Neural progenitor cell (in vitro differentiated cells): ENCODE data around the gene TCTN1. TPM values are rescaled to one million over a fixed set of nuclear protein-coding genes. Genes with fewer than 3 reads are reported as not detected.
"Not testable (repeated sequence)": the region's sequence is repeated elsewhere in the genome, so short reads cannot be mapped to it uniquely, and the experiment has no call there.

Experiments
- DNase-seq: peaks from one replicate; pipeline ENCODE4 v3.0.0-alpha.2; 2016; ENCODE audit warnings: low spot score
- H2AFZ ChIP-seq: fragments of 200-600 bp; sonication (generic); replicated peaks from 2 replicates; pipeline ENCODE4 v1.6.1; 2016; ENCODE audit warnings: antibody characterized with exemption
- H3F3A ChIP-seq: fragments of 200-600 bp; sonication (generic); 2 replicates; pipeline ENCODE4 v1.6.1; 2016; ENCODE audit warnings: antibody characterized with exemption, low read depth
- H3K27ac ChIP-seq: fragments of 200-600 bp; sonication (generic); 2 replicates; pipeline ENCODE4 v1.5.1; 2016; ENCODE audit warnings: mild to moderate bottlenecking
- H3K27me3 ChIP-seq: fragments of 200-600 bp; sonication (generic); 2 replicates; pipeline ENCODE4 v1.6.1; 2016; ENCODE audit warnings: mild to moderate bottlenecking, moderate library complexity
- H3K36me3 ChIP-seq: fragments of 200-600 bp; sonication (generic); 2 replicates; pipeline ENCODE4 v1.5.1; 2016
- H3K4me1 ChIP-seq: fragments of 200-600 bp; sonication (generic); 2 replicates; pipeline ENCODE4 v1.6.1; 2016; ENCODE audit warnings: mixed run types
- H3K4me2 ChIP-seq: fragments of 200-600 bp; sonication (generic); 2 replicates; pipeline ENCODE4 v1.6.1; 2016
- H3K4me3 ChIP-seq: fragments of 200-600 bp; sonication (generic); 2 replicates; pipeline ENCODE4 v1.5.1; 2016
- H3K79me2 ChIP-seq: fragments of 200-600 bp; sonication (generic); 2 replicates; pipeline ENCODE4 v1.6.1; 2016; ENCODE audit warnings: low read depth
- H3K9ac ChIP-seq: fragments of 200-600 bp; sonication (generic); 2 replicates; pipeline ENCODE4 v1.6.1; 2016
- H3K9me3 ChIP-seq: fragments of 200-600 bp; sonication (generic); 2 replicates; pipeline ENCODE4 v1.5.1; 2016; ENCODE audit warnings: low read depth
- H4K20me1 ChIP-seq: fragments of 200-600 bp; sonication (generic); 2 replicates; pipeline ENCODE4 v1.6.1; 2016; ENCODE audit warnings: low read depth
- H3K27ac Mint-ChIP-seq: 3 replicates; pipeline ENCODE4 v1.8.0; 2021; ENCODE audit warnings: mixed read lengths
- H3K27me3 Mint-ChIP-seq: 2 replicates; pipeline ENCODE4 v1.8.0; 2022; ENCODE audit warnings: low read depth, mild to moderate bottlenecking, inconsistent platforms, moderate library complexity, mixed read lengths; ENCODE audit not compliant: insufficient read depth
- H3K36me3 Mint-ChIP-seq: 3 replicates; pipeline ENCODE4 v1.8.0; 2021; ENCODE audit warnings: mixed read lengths
- H3K4me1 Mint-ChIP-seq: 3 replicates; pipeline ENCODE4 v1.8.0; 2021; ENCODE audit warnings: mixed read lengths
- H3K4me3 Mint-ChIP-seq: 3 replicates; pipeline ENCODE4 v1.8.0; 2021; ENCODE audit warnings: mild to moderate bottlenecking, moderate library complexity, mixed read lengths
- H3K9me3 Mint-ChIP-seq: 3 replicates; pipeline ENCODE4 v1.8.0; 2020; ENCODE audit warnings: mixed read lengths
- EZH2 ChIP-seq: fragments of 200-600 bp; sonication (generic); IDR thresholded peaks from 2 replicates; pipeline ENCODE4 v1.6.1; 2017; ENCODE audit warnings: antibody characterized with exemption, mild to moderate bottlenecking, moderate library complexity
- EZH2phosphoT487 ChIP-seq: fragments of 200-600 bp; sonication (generic); IDR thresholded peaks from 2 replicates; pipeline ENCODE4 v1.6.1; 2017; ENCODE audit warnings: antibody characterized with exemption
- total RNA-seq: library from RNA; depleted of rRNA; stranded (reverse); fragments of >200 nt; gene quantifications from 2 replicates; pipeline ENCODE4 v1.2.3, GENCODE V29; 2015; ENCODE audit warnings: low replicate concordance
- TF ChIP-seq, protein P1 (sequence below): fragments of 200-600 bp; sonication (generic); IDR thresholded peaks from 2 replicates; pipeline ENCODE4 v1.5.1; 2017; ENCODE audit warnings: antibody characterized with exemption, mild to moderate bottlenecking

Gene TCTN1
- total RNA-seq, 1 donor from 2014 or later = 42.7 TPM

- Histone ChIP-seq H3K79me2 (no peaks in the 10 kb centered on the region), H3K4me3 (no peak overlapping the region), H3F3A (no peaks in the 10 kb centered on the region), H3K4me1 (no peaks in the 10 kb centered on the region), H2AFZ (no peak overlapping the region), H3K27ac (no peak overlapping the region), H4K20me1 (no peaks in the 10 kb centered on the region), H3K4me2 (no peak overlapping the region), H3K9me3 (no peaks in the 10 kb centered on the region), H3K27me3 (no peaks in the 10 kb centered on the region), H3K9ac (no peak overlapping the region), H3K36me3 (no peaks in the 10 kb centered on the region)
- Mint-ChIP-seq H3K4me3 (no peak overlapping the region), H3K9me3 (no peaks in the 10 kb centered on the region), H3K36me3 (peaks cover 18% of the 10 kb centered on the region), H3K4me1 (peaks cover 19% of the 10 kb centered on the region), H3K27me3 (peaks cover 7% of the 10 kb centered on the region), H3K27ac (peak overlapping the region; percentile 65)
- TF ChIP-seq EZH2phosphoT487 (no peak), EZH2 (no peak)
- TF ChIP-seq, protein P1, sequence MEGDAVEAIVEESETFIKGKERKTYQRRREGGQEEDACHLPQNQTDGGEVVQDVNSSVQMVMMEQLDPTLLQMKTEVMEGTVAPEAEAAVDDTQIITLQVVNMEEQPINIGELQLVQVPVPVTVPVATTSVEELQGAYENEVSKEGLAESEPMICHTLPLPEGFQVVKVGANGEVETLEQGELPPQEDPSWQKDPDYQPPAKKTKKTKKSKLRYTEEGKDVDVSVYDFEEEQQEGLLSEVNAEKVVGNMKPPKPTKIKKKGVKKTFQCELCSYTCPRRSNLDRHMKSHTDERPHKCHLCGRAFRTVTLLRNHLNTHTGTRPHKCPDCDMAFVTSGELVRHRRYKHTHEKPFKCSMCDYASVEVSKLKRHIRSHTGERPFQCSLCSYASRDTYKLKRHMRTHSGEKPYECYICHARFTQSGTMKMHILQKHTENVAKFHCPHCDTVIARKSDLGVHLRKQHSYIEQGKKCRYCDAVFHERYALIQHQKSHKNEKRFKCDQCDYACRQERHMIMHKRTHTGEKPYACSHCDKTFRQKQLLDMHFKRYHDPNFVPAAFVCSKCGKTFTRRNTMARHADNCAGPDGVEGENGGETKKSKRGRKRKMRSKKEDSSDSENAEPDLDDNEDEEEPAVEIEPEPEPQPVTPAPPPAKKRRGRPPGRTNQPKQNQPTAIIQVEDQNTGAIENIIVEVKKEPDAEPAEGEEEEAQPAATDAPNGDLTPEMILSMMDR = no peak
- DNase-seq = peak; percentile 9
Observed at GRCh38 chr12:110649341-110649847, 35.5 kb downstream of the TCTN1 start.

DNA sequence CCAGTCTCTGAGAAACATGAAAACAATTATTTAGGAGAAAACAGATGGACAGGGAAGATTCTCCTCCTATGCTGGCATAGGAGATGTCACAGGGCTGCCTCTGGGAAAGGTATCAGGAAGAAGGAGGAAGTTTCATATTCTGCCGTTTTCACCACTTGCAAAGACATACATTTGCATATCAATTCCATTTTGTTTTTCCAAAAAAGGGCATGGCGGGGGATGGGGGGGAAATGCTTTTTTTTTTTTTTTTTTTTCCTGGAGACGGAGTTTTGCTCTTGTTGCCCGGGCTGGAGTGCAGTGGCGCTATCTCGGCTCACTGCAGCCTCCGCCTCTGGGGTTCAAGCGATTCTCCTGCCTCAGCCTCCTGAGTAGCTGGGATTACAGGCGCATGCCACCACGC is 40.3 kb downstream of the TCTN1 start:
- not testable (repeated sequence) for H3K4me3 Mint-ChIP-seq, H3K9me3 Mint-ChIP-seq, H3K79me2 ChIP-seq, H3K27me3 ChIP-seq, H3F3A ChIP-seq, H3K9ac ChIP-seq, H3K4me1 ChIP-seq, H3K36me3 ChIP-seq, H3K4me2 ChIP-seq, DNase-seq, H3K27ac ChIP-seq, H2AFZ ChIP-seq, H4K20me1 ChIP-seq, H3K9me3 ChIP-seq, H3K27ac Mint-ChIP-seq, H3K4me3 ChIP-seq, H3K27me3 Mint-ChIP-seq
- H3K4me1 Mint-ChIP-seq = peaks cover 22% of the 10 kb centered on the region
- H3K36me3 Mint-ChIP-seq = peaks cover 19% of the 10 kb centered on the region

GRCh38 chr12:110656071-110656655 is 42.2 kb downstream of the TCTN1 start:
- Histone ChIP-seq H3K4me1 (no peaks in the 10 kb centered on the region), H4K20me1 (no peaks in the 10 kb centered on the region), H3K4me2 (no peak overlapping the region), H3F3A (no peaks in the 10 kb centered on the region), H3K27ac (no peak overlapping the region), H2AFZ (no peak overlapping the region), H3K9me3 (no peaks in the 10 kb centered on the region), H3K79me2 (no peaks in the 10 kb centered on the region), H3K36me3 (no peaks in the 10 kb centered on the region), H3K27me3 (no peaks in the 10 kb centered on the region), H3K4me3 (no peak overlapping the region), H3K9ac (no peak overlapping the region)
- Mint-ChIP-seq H3K27me3 (peaks cover 5% of the 10 kb centered on the region), H3K4me3 (no peak overlapping the region), H3K36me3 (peaks cover 14% of the 10 kb centered on the region), H3K27ac (no peak overlapping the region), H3K9me3 (no peaks in the 10 kb centered on the region), H3K4me1 (peaks cover 19% of the 10 kb centered on the region)
- no peak for DNase-seq
- TF ChIP-seq EZH2phosphoT487 = no peak

DNA sequence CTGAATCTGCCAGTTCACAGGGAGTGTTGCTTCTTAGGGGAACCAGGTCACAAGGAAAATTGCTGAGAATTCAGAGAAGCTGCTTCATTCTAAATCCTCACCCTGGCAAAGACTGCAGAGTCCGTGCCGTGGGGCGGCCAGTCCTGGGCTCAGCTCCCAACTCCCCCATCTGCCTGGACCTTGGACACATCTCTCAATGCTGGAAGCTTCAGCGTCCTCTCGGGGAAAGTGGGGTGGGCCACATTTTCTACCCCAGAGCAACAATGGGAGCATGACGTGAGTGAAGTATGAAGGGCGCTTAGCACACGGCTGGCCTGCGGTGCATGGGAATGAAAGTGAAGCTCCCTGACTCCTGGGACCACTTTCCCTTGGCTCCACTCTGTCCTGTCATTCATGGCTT is 43.8 kb downstream of the TCTN1 start:
- TF ChIP-seq, protein P1 = no peak
- no peak for TF ChIP-seq EZH2
- no peak for TF ChIP-seq EZH2phosphoT487
- peaks cover 19% of the 10 kb centered on the region for H3K4me1 Mint-ChIP-seq
- Histone ChIP-seq H3K79me2 (no peaks in the 10 kb centered on the region), H2AFZ (no peak overlapping the region), H3K9ac (no peak overlapping the region), H3K4me2 (no peak overlapping the region), H3K4me3 (no peak overlapping the region), H3K9me3 (no peaks in the 10 kb centered on the region), H4K20me1 (no peaks in the 10 kb centered on the region), H3K4me1 (no peaks in the 10 kb centered on the region), H3K27me3 (no peaks in the 10 kb centered on the region), H3K27ac (no peak overlapping the region), H3F3A (no peaks in the 10 kb centered on the region), H3K36me3 (no peaks in the 10 kb centered on the region)
- H3K27ac Mint-ChIP-seq = no peak overlapping the region
- H3K36me3 Mint-ChIP-seq = peaks cover 5% of the 10 kb centered on the region
- no peaks in the 10 kb centered on the region for H3K9me3 Mint-ChIP-seq
- no peak for DNase-seq
- no peak overlapping the region for H3K4me3 Mint-ChIP-seq
- H3K27me3 Mint-ChIP-seq = peaks cover 3% of the 10 kb centered on the region
